Measurements from ENCODE around the gene FLT4. TPM values are rescaled to one million over a fixed set of nuclear protein-coding genes. Genes with fewer than 3 reads are reported as not detected.
A peak's percentile ranks its signal among the peaks of the same experiment; 100 is the strongest.

The FLT4 gene
- 13.1 and 15.7 TPM in 2 replicates for total RNA-seq
- long read RNA-seq, partial matches to known transcripts: 3 of 4 reads
- long read RNA-seq, other reads (novel, unspliced or antisense): 1 of 4 reads

GRCh38 chr5:180649297-180650039, at the start of gene FLT4:
TSS of gene FLT4 (minus strand) at chr5:180649600. CDS start at chr5:180649545, 55 bp downstream.
- Mint-ChIP-seq H3K4me3 (peak within 1 kb of the TSS; percentile 76), H3K9me3 (no peaks in the 10 kb centered on the region), H3K27me3 (ENCODE audit: low read depth) (peaks cover 75% of the 10 kb centered on the region), H3K36me3 (ENCODE audit: low read depth) (no peaks in the 10 kb centered on the region), H3K27ac (ENCODE audit: unreplicated experiment) (no peak within 1 kb of the TSS), H3K4me1 (peaks cover 13% of the 10 kb centered on the region)
- no peak for DNase-seq (ENCODE audit: low read depth, low spot score)
- no peak for TF ChIP-seq CTCF (conservative IDR thresholded peaks at IDR 0.05)

GRCh38 chr5:180699042-180699441, 49.6 kb upstream of the FLT4 start:
- TF ChIP-seq CTCF (conservative IDR thresholded peaks at IDR 0.05): no peak

GRCh38 chr5:180696116-180696515, 46.7 kb upstream of the FLT4 start:
- Mint-ChIP-seq H3K9me3 (no peaks in the 10 kb centered on the region), H3K27ac (ENCODE audit: unreplicated experiment) (no peak overlapping the region), H3K36me3 (ENCODE audit: low read depth) (no peaks in the 10 kb centered on the region), H3K4me3 (no peak overlapping the region), H3K27me3 (ENCODE audit: low read depth) (peaks cover 58% of the 10 kb centered on the region), H3K4me1 (no peaks in the 10 kb centered on the region)
- no peak for DNase-seq (ENCODE audit: low read depth, low spot score)
- no peak for TF ChIP-seq CTCF (conservative IDR thresholded peaks at IDR 0.05)

More at GRCh38 chr5:180699042-180699441, 49.6 kb upstream of the FLT4 start:
- no peak overlapping the region for H3K27ac Mint-ChIP-seq (ENCODE audit: unreplicated experiment)
- peaks cover 4% of the 10 kb centered on the region for H3K9me3 Mint-ChIP-seq
- no peak for DNase-seq (ENCODE audit: low read depth, low spot score)
- H3K4me3 Mint-ChIP-seq: no peak overlapping the region
- H3K4me1 Mint-ChIP-seq: no peaks in the 10 kb centered on the region
- no peaks in the 10 kb centered on the region for H3K36me3 Mint-ChIP-seq (ENCODE audit: low read depth)
- H3K27me3 Mint-ChIP-seq (ENCODE audit: low read depth): peaks cover 46% of the 10 kb centered on the region

GRCh38 chr5:180692429-180692828, 43.0 kb upstream of the FLT4 start:
- no peak for TF ChIP-seq CTCF (conservative IDR thresholded peaks at IDR 0.05)
- no peaks in the 10 kb centered on the region for H3K36me3 Mint-ChIP-seq (ENCODE audit: low read depth)
- no peaks in the 10 kb centered on the region for H3K4me1 Mint-ChIP-seq
- H3K27ac Mint-ChIP-seq (ENCODE audit: unreplicated experiment): no peak overlapping the region
- H3K27me3 Mint-ChIP-seq (ENCODE audit: low read depth): peaks cover 52% of the 10 kb centered on the region
- H3K4me3 Mint-ChIP-seq: no peak overlapping the region
- no peak for DNase-seq (ENCODE audit: low read depth, low spot score)
- no peaks in the 10 kb centered on the region for H3K9me3 Mint-ChIP-seq

- no peak overlapping the region for H3K4me3 Mint-ChIP-seq
- no peaks in the 10 kb centered on the region for H3K9me3 Mint-ChIP-seq
- H3K27me3 Mint-ChIP-seq (ENCODE audit: low read depth): peaks cover 48% of the 10 kb centered on the region
- no peak overlapping the region for H3K27ac Mint-ChIP-seq (ENCODE audit: unreplicated experiment)
- H3K36me3 Mint-ChIP-seq (ENCODE audit: low read depth): no peaks in the 10 kb centered on the region
- no peak for DNase-seq (ENCODE audit: low read depth, low spot score)
- H3K4me1 Mint-ChIP-seq: no peaks in the 10 kb centered on the region
- TF ChIP-seq CTCF (conservative IDR thresholded peaks at IDR 0.05): no peak
Observed at GRCh38 chr5:180691046-180691445, 41.6 kb upstream of the FLT4 start.
